ENCODE measurements around the gene LGALS9B.
"Not testable (repeated sequence)": the region's sequence is repeated elsewhere in the genome, so short reads cannot be mapped to it uniquely, and the experiment has no call there.

LGALS9B gene

GRCh38 chr17:20401306-20402022 is 65.9 kb downstream of the LGALS9B start:
- not testable (repeated sequence) for DNase-seq

DNA sequence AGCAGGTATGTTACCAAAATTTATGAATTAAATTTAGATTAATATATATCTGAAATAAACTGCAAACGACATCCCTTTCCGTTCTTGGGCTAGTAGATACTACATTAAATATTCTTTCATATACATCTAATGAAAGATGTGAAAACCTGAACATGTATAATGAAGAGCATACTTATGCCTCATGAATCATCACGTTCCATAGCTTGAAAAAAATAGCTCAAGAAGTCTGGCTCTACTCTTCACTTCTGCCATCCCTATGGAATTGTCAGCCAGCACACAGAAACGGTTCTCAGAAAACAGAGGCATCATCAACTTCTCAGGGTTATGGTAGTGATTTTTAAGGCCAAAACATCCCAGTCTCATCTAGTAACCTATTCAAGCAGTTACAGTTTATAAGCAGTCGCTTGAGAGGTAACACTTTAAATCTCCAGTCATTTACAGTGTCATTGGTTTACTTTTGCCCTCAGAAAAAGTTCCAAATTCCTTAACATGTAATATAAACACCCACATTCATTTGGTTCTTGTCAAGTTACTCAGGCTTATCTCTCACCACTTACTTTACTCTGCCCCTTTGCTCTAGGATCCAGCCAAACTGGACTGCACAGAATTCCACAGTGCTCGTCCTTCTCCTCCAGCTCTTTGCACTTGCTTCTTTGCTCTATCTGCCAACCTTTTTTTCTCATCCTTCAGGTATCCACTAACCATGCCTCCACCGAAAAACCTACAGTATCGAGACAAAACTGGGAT is 66.6 kb downstream of the LGALS9B start:
- not testable (repeated sequence) for DNase-seq
